ENCODE measurements around the gene PRRC2A. TPM values are rescaled to one million over a fixed set of nuclear protein-coding genes. Genes with fewer than 3 reads are reported as not detected.
"Not testable (repeated sequence)": the region's sequence is repeated elsewhere in the genome, so short reads cannot be mapped to it uniquely, and the experiment has no call there.

Gene PRRC2A
- total RNA-seq, 4 donors from 2014 or later = 57.4 to 131 (median 73.7) TPM

DNA sequence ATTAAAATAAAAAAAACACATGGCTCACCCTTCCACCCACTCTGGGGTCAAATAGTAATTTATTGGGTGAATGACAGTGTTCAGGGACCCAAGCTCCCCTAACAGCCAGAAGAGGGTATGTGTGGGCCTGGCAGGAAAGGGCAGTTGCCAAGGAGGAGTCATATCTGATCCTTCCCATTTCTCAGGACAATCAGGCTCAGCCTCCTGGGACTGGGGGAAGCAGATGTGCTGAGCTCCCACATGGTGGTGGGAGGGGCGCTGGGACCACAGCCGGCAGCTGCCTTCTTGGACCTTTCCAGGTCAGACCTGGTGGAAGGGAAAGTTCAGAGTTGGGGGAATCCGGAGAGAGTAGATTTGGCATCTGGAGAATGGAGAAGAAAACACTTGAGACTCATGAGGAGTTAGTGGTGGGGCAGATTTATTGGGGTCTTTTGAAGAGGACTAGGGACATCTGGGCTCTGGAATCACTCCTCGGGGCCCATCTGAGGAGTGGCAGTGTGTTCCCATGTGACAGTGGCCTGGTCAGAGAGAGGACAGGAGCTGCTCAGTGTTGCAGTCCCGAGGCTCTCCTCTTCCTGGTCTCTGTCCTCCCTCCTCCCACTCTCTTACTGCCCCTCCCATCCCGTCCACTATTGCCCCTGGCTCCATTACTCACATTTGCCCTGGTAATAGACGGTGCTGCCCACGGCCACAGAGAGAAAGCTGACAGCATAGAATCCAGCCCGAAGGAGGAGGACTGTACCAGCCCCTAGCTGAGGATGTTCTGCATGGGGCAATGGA, 31.5 kb upstream of the PRRC2A start:
- intact Hi-C loops (cut with DNase I; ENCODE audit: low total_unique reads) = no loop called here
- no peak for DNase-seq (ENCODE audit: low spot score in 2 of 2)
- H3K4me3 ChIP-seq (ENCODE audit: low read depth, poor library complexity, severe bottlenecking) = no peak overlapping the region
- 47 to 52% methylated on average over 9 of the region's 9 CpGs for WGBS, 2 donors
- TF ChIP-seq, protein P1, sequence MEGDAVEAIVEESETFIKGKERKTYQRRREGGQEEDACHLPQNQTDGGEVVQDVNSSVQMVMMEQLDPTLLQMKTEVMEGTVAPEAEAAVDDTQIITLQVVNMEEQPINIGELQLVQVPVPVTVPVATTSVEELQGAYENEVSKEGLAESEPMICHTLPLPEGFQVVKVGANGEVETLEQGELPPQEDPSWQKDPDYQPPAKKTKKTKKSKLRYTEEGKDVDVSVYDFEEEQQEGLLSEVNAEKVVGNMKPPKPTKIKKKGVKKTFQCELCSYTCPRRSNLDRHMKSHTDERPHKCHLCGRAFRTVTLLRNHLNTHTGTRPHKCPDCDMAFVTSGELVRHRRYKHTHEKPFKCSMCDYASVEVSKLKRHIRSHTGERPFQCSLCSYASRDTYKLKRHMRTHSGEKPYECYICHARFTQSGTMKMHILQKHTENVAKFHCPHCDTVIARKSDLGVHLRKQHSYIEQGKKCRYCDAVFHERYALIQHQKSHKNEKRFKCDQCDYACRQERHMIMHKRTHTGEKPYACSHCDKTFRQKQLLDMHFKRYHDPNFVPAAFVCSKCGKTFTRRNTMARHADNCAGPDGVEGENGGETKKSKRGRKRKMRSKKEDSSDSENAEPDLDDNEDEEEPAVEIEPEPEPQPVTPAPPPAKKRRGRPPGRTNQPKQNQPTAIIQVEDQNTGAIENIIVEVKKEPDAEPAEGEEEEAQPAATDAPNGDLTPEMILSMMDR (IDR thresholded peaks at IDR 0.05) = no peak
- TF ChIP-seq POLR2A (IDR thresholded peaks at IDR 0.05) = no peak

DNA sequence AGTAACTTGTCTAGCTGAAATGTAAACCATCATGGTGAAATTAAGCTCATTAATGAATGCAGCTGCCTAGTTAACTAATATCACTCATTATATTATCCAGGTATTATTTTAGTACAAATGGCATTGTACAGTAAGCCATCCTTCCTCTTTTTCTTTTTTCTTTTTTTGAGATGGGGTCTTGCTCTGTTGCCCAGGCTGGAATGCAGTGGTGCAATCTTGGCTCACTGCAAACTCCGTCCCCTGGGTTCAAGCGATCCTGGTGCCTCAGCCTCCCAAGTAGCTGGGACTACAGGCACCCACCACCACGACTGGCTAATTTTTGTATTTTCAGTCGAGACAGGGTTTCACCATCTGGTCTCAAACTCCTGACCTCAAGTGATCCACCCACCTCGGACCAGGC, 29.8 kb upstream of the PRRC2A start:
- WGBS, 2 donors = 82 to 93% methylated on average over 5 of the region's 5 CpGs
- DNase-seq (ENCODE audit: low spot score in 2 of 2); intact Hi-C loops (cut with DNase I; ENCODE audit: low total_unique reads); H3K4me3 ChIP-seq (ENCODE audit: low read depth, poor library complexity, severe bottlenecking): not testable (repeated sequence)

DNA sequence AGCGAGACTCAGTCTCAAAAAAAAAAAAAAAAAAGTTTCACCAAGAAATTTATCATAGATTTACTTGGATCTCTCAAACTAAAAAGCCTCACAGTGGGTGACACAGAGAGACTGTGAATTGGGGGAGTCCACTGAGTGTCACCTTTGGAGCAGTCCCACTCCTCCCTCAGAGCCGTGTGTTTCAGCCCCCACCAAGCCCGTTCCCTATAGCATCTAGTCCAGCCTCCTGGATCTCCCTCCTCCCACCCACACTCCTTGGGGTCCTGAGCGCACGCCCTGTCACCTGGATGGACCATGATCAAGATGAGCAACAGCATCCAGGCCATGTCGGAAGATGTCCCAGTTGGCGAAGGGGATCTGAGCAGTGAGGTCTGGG, 28.1 kb upstream of the PRRC2A start:
- TF ChIP-seq, protein P1 (IDR thresholded peaks at IDR 0.05) = no peak
- TF ChIP-seq POLR2A (IDR thresholded peaks at IDR 0.05) = no peak
- WGBS, 2 donors = 86 to 91% methylated on average over 7 of the region's 7 CpGs
- H3K4me3 ChIP-seq (ENCODE audit: low read depth, poor library complexity, severe bottlenecking) = no peak overlapping the region
- intact Hi-C loops (cut with DNase I; ENCODE audit: low total_unique reads) = no loop called here
- DNase-seq (ENCODE audit: low spot score in 2 of 2) = no peak

DNA sequence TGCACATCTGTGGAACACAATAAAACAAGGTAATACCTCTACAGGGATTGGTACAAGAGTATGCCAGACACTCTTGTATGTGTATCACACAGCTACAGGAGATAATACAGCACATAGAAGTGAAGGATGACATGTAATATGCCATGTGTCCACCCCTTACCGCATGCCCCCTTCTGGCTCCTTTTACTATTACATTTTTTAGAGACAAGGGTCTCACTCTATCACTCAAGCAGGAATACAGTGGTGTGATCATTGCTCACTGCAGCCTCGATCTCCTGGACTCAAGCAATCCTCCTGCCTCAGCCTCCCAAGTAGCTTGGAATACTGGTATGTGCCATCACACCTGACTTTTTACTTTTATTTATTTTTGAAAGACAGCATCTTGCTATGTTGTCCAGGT, 23.5 kb upstream of the PRRC2A start:
- DNase-seq (ENCODE audit: low spot score in 2 of 2) = no peak
- no peak overlapping the region for H3K4me3 ChIP-seq (ENCODE audit: low read depth, poor library complexity, severe bottlenecking)
- WGBS, 2 donors = 23 to 38% methylated on average over 2 of the region's 2 CpGs
- intact Hi-C loops (cut with DNase I; ENCODE audit: low total_unique reads) = loop anchor here (5.0 kb wide), 1 partner anchor 50 kb away; the partner anchor contains the start of genes ATP6V1G2 and NFKBIL1
- TF ChIP-seq, protein P1 (IDR thresholded peaks at IDR 0.05) = no peak
- no peak for TF ChIP-seq POLR2A (IDR thresholded peaks at IDR 0.05)

DNA sequence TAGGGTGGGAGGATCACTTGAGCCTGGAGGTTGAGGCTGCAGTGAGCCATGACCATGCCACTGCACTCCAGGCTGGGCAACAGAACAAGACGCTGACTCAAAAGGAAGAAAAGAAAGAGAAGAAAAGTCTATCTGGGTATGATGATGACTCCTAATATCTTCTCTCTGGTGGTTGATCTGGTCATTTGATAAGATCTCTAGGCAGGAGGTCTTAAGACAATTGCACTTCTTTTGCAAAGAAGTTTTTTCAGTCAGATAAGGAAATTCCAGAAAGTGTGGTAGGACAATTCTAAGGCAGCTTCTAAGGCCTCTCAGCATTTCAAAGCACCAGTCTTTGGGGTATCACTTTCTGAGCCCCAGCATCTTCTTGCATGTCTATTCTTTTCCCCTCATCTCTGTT, 13.2 kb upstream of the PRRC2A start:
- TF ChIP-seq POLR2A (IDR thresholded peaks at IDR 0.05) = no peak
- TF ChIP-seq, protein P1 (IDR thresholded peaks at IDR 0.05) = no peak

DNA sequence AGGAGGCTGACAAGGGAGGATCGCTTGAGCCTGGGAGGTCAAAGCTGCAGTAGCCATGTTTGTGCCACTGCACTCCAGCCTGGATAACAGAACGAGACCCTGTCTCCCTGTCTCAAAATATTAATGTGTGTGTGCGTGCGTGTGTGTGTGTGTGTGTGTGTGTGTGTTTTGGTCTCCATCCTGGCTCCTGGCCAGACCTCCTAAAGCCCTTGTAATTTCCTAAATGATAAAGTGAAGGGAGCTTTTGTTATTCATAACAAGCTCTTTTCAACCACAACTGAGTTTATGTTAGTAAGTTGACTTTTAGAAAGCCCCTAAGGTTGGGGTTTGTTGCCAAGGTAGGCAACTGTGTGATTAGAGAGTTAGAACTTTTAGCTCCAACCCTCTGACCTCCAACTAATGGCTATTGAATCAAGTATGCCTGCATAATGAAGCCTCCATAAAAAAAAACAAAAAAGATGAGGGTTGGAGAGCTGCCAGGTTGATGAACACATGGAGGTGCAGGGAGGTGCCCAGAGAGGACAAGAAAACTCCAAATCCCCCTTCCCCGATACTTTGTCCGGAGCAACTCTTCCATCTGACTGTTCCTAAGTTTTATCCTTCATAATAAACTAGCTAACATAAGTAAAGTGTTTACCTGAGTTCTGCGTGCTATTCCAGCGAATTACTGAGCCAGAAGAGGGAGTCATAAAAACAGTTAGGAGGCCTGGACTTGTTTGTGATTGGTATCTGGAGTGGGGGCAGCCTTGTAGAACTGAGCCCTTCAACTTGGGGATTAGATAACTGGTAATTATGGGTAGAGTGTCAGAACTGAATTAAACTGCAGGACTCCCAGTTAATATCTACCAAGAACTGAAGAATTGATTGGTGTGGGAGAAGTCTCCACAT, 10.8 kb upstream of the PRRC2A start:
- TF ChIP-seq POLR2A (IDR thresholded peaks at IDR 0.05) = no peak
- 72 to 74% methylated on average over 8 of the region's 8 CpGs for WGBS, 2 donors
- no peak for DNase-seq (ENCODE audit: low spot score in 2 of 2)
- intact Hi-C loops (cut with DNase I; ENCODE audit: low total_unique reads) = no loop called here
- H3K4me3 ChIP-seq (ENCODE audit: low read depth, poor library complexity, severe bottlenecking) = no peak overlapping the region

More for the DNA sequence above, 13.2 kb upstream of the PRRC2A start:
- intact Hi-C loops (cut with DNase I; ENCODE audit: low total_unique reads) = no loop called here
- WGBS, 2 donors = 81 to 93% methylated on average over 1 of the region's 1 CpG
- DNase-seq (ENCODE audit: low spot score in 2 of 2) = no peak
- no peak overlapping the region for H3K4me3 ChIP-seq (ENCODE audit: low read depth, poor library complexity, severe bottlenecking)

Measured in lower leg skin (tissue), 4 donors.